OCI-LY1 (cell line): ENCODE data around the gene GLRB.

Experiments used
- EZH2 ChIP-seq: fragments of 200-600 bp; sonication (generic), shearing (Covaris generic); IDR thresholded peaks from 2 replicates; pipeline ENCODE4 v1.8.0; 2017; ENCODE audit warnings: borderline replicate concordance, mixed run types, mild to moderate bottlenecking, antibody characterized with exemption, low read length, moderate library complexity, mixed read lengths
- TF ChIP-seq, protein P1 (sequence below): fragments of 200-600 bp; sonication (generic), shearing (Covaris generic); IDR thresholded peaks from 2 replicates; pipeline ENCODE4 v1.5.1; 2017; ENCODE audit warnings: mild to moderate bottlenecking, antibody characterized with exemption, low read length, moderate library complexity, mixed read lengths

DNA sequence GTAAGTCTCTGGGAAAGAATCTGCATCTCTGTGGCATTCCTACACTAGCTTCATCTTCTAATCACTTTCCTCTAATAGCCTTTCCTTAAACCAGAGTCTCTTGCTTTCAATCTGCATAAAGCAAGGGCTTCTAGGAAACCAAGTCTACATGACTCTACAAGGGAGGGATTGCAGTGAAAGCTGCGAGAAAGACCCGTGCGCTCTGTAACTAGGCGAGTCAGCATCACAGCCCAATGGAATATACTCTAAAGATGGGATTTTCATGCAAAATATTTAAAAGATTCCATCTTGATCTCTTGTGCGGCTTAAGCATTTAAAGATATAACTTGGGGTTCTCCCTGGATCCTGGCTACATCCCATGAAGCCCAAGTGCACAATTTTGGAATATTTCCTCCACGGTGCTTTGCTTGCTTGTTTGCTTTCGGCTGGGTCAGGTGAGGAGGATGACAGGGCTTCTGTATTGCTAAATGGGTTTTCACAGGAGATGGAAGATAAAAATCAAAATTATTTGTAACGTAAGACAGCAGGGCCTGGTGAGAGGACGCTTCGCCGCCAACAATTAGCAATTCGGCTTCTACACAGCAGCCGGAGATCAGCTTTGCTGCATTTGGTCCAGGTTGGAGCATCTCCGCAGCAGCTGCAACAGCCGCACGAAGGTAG, 143.9 kb downstream of the GLRB start:
- TF ChIP-seq, protein P1, sequence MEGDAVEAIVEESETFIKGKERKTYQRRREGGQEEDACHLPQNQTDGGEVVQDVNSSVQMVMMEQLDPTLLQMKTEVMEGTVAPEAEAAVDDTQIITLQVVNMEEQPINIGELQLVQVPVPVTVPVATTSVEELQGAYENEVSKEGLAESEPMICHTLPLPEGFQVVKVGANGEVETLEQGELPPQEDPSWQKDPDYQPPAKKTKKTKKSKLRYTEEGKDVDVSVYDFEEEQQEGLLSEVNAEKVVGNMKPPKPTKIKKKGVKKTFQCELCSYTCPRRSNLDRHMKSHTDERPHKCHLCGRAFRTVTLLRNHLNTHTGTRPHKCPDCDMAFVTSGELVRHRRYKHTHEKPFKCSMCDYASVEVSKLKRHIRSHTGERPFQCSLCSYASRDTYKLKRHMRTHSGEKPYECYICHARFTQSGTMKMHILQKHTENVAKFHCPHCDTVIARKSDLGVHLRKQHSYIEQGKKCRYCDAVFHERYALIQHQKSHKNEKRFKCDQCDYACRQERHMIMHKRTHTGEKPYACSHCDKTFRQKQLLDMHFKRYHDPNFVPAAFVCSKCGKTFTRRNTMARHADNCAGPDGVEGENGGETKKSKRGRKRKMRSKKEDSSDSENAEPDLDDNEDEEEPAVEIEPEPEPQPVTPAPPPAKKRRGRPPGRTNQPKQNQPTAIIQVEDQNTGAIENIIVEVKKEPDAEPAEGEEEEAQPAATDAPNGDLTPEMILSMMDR: no peak
- TF ChIP-seq EZH2: no peak
